Measurements from ENCODE around the gene NEUROD2. TPM values are rescaled to one million over a fixed set of nuclear protein-coding genes. Genes with fewer than 3 reads are reported as not detected.

Gene NEUROD2
- under 1 TPM in 1 of 2 donors, not detected in 1; 0.12 TPM for total RNA-seq
- long read RNA-seq: 0 reads

- intact Hi-C loops (cut with DNase I, micrococcal nuclease): no loop called here
- DNase-seq: no peak
- no peak for ATAC-seq
Measured at GRCh38 chr17:39607851-39608130, at the start of gene NEUROD2. NEUROD2 (minus strand) TSS chr17:39607920; CDS start chr17:39606599, 1,321 bp downstream.

GRCh38 chr17:39655105-39655504 lies 47.4 kb upstream of the NEUROD2 start:
- intact Hi-C loops (cut with DNase I, micrococcal nuclease): no loop called here
- ATAC-seq (no peak), DNase-seq (no peak)

- DNase-seq (peak; percentile 73 to 87), ATAC-seq (peak; percentile 56)
- intact Hi-C loops (cut with DNase I, micrococcal nuclease): no loop called here
Measured at GRCh38 chr17:39653662-39654331, 46.1 kb upstream of the NEUROD2 start.

GRCh38 chr17:39653316-39653661 lies 45.6 kb upstream of the NEUROD2 start:
- DNase-seq (peak in 1 of 2 donors; percentile 16), ATAC-seq (no peak)
- intact Hi-C loops (cut with DNase I, micrococcal nuclease): no loop called here

GRCh38 chr17:39652587-39653315 lies 45.0 kb upstream of the NEUROD2 start:
- ATAC-seq: peak; percentile 46
- intact Hi-C loops (cut with DNase I, micrococcal nuclease): no loop called here
- peak in 1 of 2 donors; percentile 24 for DNase-seq

GRCh38 chr17:39651923-39652586 lies 44.3 kb upstream of the NEUROD2 start:
- peak; percentile 86 for ATAC-seq
- peak in 1 of 2 donors; percentile 36 for DNase-seq
- intact Hi-C loops (cut with DNase I, micrococcal nuclease): no loop called here

- intact Hi-C loops (cut with DNase I, micrococcal nuclease): no loop called here
- DNase-seq: no peak
- no peak for ATAC-seq
Measured at GRCh38 chr17:39650121-39650579, 42.4 kb upstream of the NEUROD2 start.

- intact Hi-C loops (cut with DNase I, micrococcal nuclease): no loop called here
- DNase-seq: no peak
- no peak for ATAC-seq
Measured at GRCh38 chr17:39648616-39649366, 41.1 kb upstream of the NEUROD2 start.

- ATAC-seq (no peak), DNase-seq (no peak)
- intact Hi-C loops (cut with DNase I, micrococcal nuclease): no loop called here
Measured at GRCh38 chr17:39647256-39647655, 39.5 kb upstream of the NEUROD2 start.

- DNase-seq (no peak), ATAC-seq (no peak)
- intact Hi-C loops (cut with DNase I, micrococcal nuclease): no loop called here
Measured at GRCh38 chr17:39643271-39643670, 35.6 kb upstream of the NEUROD2 start.

GRCh38 chr17:39642291-39643074 lies 34.8 kb upstream of the NEUROD2 start:
- ATAC-seq: no peak
- intact Hi-C loops (cut with DNase I, micrococcal nuclease): no loop called here
- no peak for DNase-seq

- intact Hi-C loops (cut with DNase I, micrococcal nuclease): no loop called here
- no peak for DNase-seq
- no peak for ATAC-seq
Measured at GRCh38 chr17:39641883-39642282, 34.2 kb upstream of the NEUROD2 start.

- DNase-seq (no peak), ATAC-seq (no peak)
- intact Hi-C loops (cut with DNase I, micrococcal nuclease): no loop called here
Measured at GRCh38 chr17:39641097-39641496, 33.4 kb upstream of the NEUROD2 start.

- DNase-seq (no peak), ATAC-seq (no peak)
- intact Hi-C loops (cut with DNase I, micrococcal nuclease): no loop called here
Measured at GRCh38 chr17:39640591-39641031, 32.9 kb upstream of the NEUROD2 start.

GRCh38 chr17:39639566-39640458 lies 32.1 kb upstream of the NEUROD2 start:
- intact Hi-C loops (cut with DNase I, micrococcal nuclease): no loop called here
- DNase-seq (no peak), ATAC-seq (no peak)

- intact Hi-C loops (cut with DNase I, micrococcal nuclease): no loop called here
- no peak for DNase-seq
- ATAC-seq: no peak
Measured at GRCh38 chr17:39639043-39639442, 31.3 kb upstream of the NEUROD2 start.

- no peak for DNase-seq
- intact Hi-C loops (cut with DNase I, micrococcal nuclease): no loop called here
- no peak for ATAC-seq
Measured at GRCh38 chr17:39638317-39638716, 30.6 kb upstream of the NEUROD2 start.
